GM18951 (cell line): Measurements from ENCODE around the gene KRT3.
"Not testable (repeated sequence)": the region's sequence is repeated elsewhere in the genome, so short reads cannot be mapped to it uniquely, and the experiment has no call there.

Experiments used
- POLR2A ChIP-seq: IDR thresholded peaks from 4 replicates; pipeline ENCODE4 v1.6.1; 2011; ENCODE audit warnings: mild to moderate bottlenecking; ENCODE audit not compliant: insufficient read length, insufficient read depth; ENCODE audit errors: extremely low read depth
- in situ Hi-C: fragments of 300-500 bp; cut with MboI; formaldehyde crosslinking; loops from one replicate; pipeline ENCODE4 v1.12.0; 2022; ENCODE audit warnings: low sequenced_read_pairs, mixed read lengths, inconsistent platforms; ENCODE audit not compliant: unreplicated experiment

Gene KRT3

GRCh38 chr12:52805739-52806138 is 9.8 kb upstream of the KRT3 start:
- in situ Hi-C loops = no loop called here
- no peak for TF ChIP-seq POLR2A

- TF ChIP-seq POLR2A = no peak
- in situ Hi-C loops = no loop called here
Observed at GRCh38 chr12:52805000-52805399, 9.1 kb upstream of the KRT3 start.

GRCh38 chr12:52802442-52802841 is 6.5 kb upstream of the KRT3 start:
- TF ChIP-seq POLR2A = no peak
- in situ Hi-C loops = no loop called here

GRCh38 chr12:52801773-52802172 is 5.9 kb upstream of the KRT3 start:
- in situ Hi-C loops = no loop called here

GRCh38 chr12:52800259-52800917 is 4.5 kb upstream of the KRT3 start:
- in situ Hi-C loops = no loop called here
- no peak for TF ChIP-seq POLR2A

More at GRCh38 chr12:52801773-52802172, 5.9 kb upstream of the KRT3 start:
- no peak for TF ChIP-seq POLR2A

- in situ Hi-C loops = no loop called here
- no peak for TF ChIP-seq POLR2A
Observed at GRCh38 chr12:52799505-52800211, 3.7 kb upstream of the KRT3 start.

- in situ Hi-C loops = no loop called here
- TF ChIP-seq POLR2A = no peak
Observed at GRCh38 chr12:52798671-52799504, 3.0 kb upstream of the KRT3 start.

- TF ChIP-seq POLR2A = no peak
- in situ Hi-C loops = no loop called here
Observed at GRCh38 chr12:52798003-52798670, 2.2 kb upstream of the KRT3 start.

GRCh38 chr12:52797529-52797894 is 1.6 kb upstream of the KRT3 start:
- in situ Hi-C loops = no loop called here
- no peak for TF ChIP-seq POLR2A

GRCh38 chr12:52796839-52797528 is 1.1 kb upstream of the KRT3 start:
- in situ Hi-C loops = no loop called here
- TF ChIP-seq POLR2A = no peak

GRCh38 chr12:52796429-52796794 is 495 bp upstream of the KRT3 start:
- TF ChIP-seq POLR2A = no peak
- in situ Hi-C loops = no loop called here

- in situ Hi-C loops = not testable (repeated sequence)
Observed at GRCh38 chr12:52795332-52795674, 614 bp downstream of the KRT3 start.
